Peyer's patch (tissue), 4 donors: ENCODE data around the gene ARL15.

Source experiments
- POLR2A ChIP-seq, 2 donors: fragments of 450-650 bp; IDR thresholded peaks; one replicate each; pipeline ENCODE4 v1.5.1; 2017; ENCODE audit warnings: antibody characterized with exemption in 2 of 2, mild to moderate bottlenecking in 2 of 2, moderate library complexity in 2 of 2
- TF ChIP-seq, protein P1 (sequence below), 6 experiments: fragments of 450-650 bp in 4 of 6; fragments of 200-600 bp in 2 of 6; sonication (generic) in 1 of 6; IDR thresholded peaks; one replicate each; pipeline ENCODE4 v1.5.1; 2017 to 2019; ENCODE audit warnings: antibody characterized with exemption in 6 of 6, mild to moderate bottlenecking in 3 of 6, moderate library complexity in 1 of 6

DNA sequence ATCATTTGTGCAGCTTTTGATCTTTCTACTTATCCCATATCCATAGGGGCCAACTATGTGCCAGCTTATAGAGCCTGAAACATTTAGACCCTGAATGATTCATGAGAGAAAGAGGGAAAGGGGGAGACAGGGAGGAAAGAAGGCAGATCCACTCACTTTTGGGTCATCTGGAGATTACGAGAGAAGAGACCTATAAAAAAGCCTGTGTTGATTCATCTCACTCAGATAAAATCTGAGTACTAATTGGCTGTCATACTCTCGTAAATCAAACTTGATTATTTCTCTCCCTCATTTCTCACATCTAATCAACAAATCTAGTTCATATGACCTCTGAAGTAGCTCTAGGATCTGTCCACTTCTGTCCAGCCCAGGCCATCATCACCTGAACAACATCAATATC is 137.1 kb downstream of the ARL15 start:
- TF ChIP-seq, protein P1, sequence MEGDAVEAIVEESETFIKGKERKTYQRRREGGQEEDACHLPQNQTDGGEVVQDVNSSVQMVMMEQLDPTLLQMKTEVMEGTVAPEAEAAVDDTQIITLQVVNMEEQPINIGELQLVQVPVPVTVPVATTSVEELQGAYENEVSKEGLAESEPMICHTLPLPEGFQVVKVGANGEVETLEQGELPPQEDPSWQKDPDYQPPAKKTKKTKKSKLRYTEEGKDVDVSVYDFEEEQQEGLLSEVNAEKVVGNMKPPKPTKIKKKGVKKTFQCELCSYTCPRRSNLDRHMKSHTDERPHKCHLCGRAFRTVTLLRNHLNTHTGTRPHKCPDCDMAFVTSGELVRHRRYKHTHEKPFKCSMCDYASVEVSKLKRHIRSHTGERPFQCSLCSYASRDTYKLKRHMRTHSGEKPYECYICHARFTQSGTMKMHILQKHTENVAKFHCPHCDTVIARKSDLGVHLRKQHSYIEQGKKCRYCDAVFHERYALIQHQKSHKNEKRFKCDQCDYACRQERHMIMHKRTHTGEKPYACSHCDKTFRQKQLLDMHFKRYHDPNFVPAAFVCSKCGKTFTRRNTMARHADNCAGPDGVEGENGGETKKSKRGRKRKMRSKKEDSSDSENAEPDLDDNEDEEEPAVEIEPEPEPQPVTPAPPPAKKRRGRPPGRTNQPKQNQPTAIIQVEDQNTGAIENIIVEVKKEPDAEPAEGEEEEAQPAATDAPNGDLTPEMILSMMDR (IDR thresholded peaks at IDR 0.05): no peak
- TF ChIP-seq POLR2A (IDR thresholded peaks at IDR 0.05): no peak
